Stimulated activated CD4-positive, alpha-beta T cell treated with anti-CD3 and anti-CD28 coated beads, TNF-alpha, amount 100 ng/mL, for 4 hours (primary cell): Measurements from ENCODE around the gene TBK1.
"Not testable (repeated sequence)": the region's sequence is repeated elsewhere in the genome, so short reads cannot be mapped to it uniquely, and the experiment has no call there.

Source experiments
- DNase-seq, 3 experiments: peaks; one replicate each; pipeline ENCODE4 v3.0.0-alpha.2; 2020; ENCODE audit warnings: low read depth in 3 of 3

The TBK1 gene

DNA sequence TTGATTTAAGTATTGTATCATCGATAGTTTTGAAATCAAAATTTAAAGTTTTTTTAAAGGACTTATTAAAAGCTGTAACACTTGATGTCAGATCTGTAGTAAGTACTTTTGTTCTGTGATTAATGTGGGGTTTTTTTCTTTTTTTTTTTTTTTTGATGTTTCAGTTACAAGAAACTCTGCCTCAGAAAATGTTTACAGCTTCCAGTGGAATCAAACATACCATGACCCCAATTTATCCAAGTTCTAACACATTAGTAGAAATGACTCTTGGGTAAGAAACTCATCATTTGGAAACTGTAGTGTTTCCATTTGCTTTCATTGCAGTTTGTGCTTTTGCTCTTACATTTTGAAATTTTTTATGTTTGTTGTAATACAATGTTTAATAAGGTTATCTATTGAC is 45.6 kb downstream of the TBK1 start:
- no peak for DNase-seq

DNA sequence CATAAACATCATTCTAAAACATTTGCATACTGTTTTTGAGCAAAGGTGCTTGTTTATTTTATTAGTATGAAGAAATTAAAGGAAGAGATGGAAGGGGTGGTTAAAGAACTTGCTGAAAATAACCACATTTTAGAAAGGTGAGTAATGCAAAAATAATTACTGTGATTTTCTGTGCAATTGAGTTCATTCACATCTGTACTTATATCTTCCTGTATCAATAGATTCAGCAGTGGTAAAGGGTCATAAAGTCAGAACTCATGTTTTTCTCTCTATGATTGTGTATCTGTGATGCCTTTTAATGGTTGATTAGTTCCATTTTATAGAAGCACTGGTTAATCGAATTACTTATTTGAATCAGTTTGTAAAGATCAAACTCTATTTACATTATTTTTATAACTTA is 46.0 kb downstream of the TBK1 start:
- DNase-seq, result no peak

GRCh38 chr12:64500394-64500793 is 48.5 kb downstream of the TBK1 start:
- no peak for DNase-seq

GRCh38 chr12:64501486-64501885 is 49.6 kb downstream of the TBK1 start:
- DNase-seq, result no peak

- DNase-seq, result no peak
These were observed 55.0 kb downstream of the TBK1 start for GRCh38 chr12:64506955-64507354.

GRCh38 chr12:64510667-64511066 is 58.7 kb downstream of the TBK1 start:
- DNase-seq, result no peak

- DNase-seq, result no peak
These were observed 66.5 kb downstream of the TBK1 start for GRCh38 chr12:64518396-64518795.

GRCh38 chr12:64521833-64522232 is 69.9 kb downstream of the TBK1 start:
- no peak for DNase-seq

GRCh38 chr12:64522316-64522715 is 70.4 kb downstream of the TBK1 start:
- no peak for DNase-seq

DNA sequence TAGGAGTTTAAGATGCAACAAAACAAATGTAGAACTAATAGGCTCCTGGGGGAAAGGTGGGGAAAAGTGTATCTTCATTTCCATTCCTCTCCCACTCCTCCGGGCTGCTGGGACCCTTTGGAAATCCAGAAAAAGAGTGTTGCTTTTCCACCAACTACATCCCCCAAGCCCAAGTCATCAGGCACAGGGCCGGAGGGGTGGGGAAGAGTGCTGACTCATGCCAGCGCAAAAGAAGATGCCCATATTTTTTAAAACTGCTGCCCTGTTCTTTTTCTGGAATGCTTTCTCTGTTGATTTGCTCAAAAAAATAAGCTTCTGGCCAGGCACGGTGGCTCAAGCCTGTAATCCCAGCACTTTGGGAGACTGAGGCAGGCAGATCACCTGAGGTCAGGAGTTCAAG is 70.9 kb downstream of the TBK1 start:
- no peak for DNase-seq

DNA sequence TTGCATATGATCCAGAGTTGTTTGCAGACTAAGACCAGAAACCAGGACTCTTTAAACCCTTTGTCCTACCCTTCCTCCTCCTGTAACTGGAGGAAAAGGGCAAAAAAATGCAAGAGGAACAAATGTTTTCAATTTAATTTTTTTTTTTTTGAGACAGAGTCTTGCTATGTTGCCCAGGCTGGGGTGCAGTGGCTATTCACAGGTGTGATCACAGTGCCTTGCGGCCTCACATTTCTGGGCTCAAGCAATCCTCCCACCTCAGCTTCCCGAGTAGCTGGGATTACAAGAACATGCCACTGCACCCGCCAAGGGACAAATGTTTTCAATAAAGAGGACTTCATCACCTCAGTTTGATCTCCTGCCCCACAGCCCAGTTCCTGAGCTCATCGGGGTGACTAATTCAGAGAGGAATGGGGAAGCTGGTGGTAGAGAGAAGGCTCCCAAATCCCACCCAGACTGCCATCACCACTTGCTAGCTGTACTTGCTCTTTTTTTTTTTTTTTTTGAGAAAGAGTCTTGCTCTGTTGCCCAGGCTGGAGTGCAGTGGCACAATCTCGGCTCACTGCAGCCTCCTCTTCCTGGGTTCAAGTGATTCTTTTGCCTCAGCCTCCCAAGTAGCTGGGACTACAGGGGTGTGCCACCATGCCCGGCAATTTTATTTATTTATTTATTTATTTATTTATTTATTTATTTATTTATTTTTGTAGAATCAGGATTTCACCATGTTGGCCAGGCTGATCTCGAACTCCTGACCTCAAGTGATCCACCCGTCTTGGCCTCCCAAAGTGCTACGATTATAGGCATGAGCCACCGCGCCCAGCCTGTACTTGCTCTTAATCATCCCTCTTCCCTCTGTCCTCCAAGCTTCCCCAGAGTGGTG is 71.9 kb downstream of the TBK1 start:
- DNase-seq, result not testable (repeated sequence)

GRCh38 chr12:64525461-64526160 is 73.7 kb downstream of the TBK1 start:
- no peak for DNase-seq

DNA sequence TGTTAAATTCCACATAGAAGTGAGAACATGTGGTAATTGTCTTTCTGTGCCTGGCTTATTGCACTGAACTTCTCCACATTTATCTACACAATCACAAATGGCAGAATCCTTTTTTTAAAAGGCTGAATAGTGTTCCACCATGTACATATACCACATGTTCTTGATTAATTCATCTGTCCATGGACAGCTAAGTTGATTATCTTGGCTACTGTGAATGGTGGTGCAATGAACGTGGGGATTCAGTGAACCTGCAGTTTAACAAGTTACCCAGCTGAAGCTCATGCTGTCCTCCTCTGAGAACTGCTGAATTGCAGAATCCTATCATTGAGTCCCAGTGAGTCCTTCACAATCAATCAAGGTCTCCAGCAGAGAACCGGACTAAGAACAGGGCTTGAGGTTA is 74.9 kb downstream of the TBK1 start:
- no peak for DNase-seq

DNA sequence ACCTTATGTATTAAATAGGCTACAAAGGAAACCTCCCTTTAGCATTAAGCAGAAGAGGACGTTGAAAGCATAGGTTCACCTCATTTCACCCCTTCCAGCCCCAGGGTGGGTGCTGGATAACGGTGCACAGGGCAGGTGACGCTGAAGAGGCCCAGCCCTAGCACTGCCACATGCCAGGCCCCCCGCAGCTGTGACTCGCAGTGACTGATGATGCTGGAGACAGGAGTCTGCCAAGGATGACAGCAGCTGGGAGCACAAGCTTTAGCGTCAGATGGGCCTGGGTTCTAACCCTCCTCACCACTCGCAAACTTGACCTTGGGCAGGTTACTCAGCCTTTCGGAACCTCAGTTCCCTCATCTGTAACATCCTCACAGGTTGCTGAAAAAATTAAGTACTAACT is 76.7 kb downstream of the TBK1 start:
- no peak for DNase-seq

- DNase-seq, result no peak
These were observed 78.6 kb downstream of the TBK1 start for GRCh38 chr12:64530566-64530965.

DNA sequence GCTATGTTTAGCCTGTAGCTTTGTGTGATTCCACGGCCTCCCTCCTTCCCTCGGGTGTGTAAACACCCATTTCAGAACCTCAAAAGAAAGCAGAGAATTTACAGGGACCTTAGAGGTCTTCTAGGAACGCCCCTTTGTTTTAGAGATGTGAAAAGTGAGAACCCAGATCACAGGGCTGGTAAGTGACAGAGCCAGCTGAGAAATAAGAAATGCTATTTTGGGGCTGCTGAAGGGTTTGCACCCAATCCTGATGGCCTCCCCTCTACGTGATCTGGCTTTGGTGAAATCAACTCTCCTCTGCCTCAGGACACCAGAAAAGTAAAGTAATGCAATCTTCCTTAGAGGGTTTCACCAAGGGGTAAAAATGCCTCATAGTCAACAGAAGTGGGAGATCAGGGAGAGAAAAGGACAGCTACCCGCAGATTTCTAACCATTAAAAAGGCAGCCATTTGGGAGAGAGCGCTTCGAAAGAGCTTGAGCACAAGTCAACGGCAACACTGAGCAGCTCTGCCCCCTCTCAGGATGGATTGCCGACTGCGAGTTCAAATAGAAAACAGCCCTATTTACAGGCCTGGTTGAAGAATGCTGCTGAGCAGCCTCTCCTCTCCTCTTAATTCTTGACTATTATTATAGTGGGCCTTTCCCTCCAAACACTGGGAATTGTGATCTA is 79.9 kb downstream of the TBK1 start:
- no peak for DNase-seq

GRCh38 chr12:64532734-64533351 is 80.9 kb downstream of the TBK1 start:
- no peak for DNase-seq

DNA sequence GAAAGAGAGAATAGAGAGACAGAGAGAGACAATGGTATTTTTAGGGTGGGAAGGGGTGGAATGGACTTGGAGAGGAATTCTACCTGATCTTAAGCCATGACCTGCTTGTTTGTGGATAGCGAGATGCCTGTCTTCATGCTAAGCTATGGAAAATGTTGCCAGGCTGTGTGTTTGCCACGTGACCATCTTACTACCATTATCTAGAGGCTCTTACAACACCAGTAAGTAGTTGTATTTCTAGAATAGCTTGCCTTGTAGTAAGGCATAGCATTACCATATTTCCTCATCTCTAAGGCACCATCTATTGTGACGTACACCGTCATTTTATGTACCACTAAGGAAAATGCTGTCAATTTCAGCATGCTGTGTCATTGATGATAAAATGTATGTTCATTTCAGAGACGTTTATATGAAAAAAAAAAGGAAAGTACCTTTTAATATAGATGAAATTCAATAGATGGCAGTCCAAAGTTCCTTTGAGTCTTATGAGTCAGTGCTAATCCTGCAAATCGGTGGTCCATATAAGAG is 82.8 kb downstream of the TBK1 start:
- DNase-seq, result no peak

GRCh38 chr12:64538121-64538520 is 86.2 kb downstream of the TBK1 start:
- DNase-seq, result no peak

DNA sequence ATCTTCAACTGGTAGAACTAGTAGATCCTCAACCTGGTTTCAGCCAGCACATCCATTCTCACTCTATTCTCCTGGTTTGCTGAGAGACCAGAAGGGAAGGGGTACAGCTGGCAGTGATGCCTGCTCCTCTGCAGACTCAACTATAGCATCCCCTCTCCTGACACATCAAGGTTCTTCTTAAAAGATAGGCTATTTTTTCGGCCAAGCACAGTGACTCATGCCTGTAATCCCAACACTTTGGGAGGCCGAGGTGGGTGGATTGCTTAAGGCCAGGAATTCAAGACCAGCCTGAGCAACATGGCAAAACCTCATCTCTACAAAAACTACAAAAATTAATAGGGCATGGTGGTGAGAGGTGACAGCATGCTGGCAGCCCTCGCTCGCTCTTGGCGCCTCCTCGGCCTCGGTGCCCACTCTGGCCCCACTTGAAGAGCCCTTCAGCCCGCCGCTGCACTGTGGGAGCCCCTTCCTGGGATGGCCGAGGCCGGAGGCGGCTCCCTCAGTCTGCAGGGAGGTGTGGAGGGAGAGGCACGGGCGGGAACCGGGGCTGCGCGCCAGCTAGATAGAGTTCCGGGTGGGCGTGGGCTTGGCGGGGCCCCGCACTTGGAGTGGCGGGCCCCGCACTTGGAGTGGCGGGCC is 90.6 kb downstream of the TBK1 start:
- not testable (repeated sequence) for DNase-seq

GRCh38 chr12:64544371-64545080 is 92.6 kb downstream of the TBK1 start:
- no peak for DNase-seq
